Activated CD8-positive, alpha-beta T cell treated with anti-CD3 and anti-CD28 coated beads, Interleukin-2, amount 10 ng/mL, durations not matched to agents 7 days and 5 days (primary cell): ENCODE measurements around the gene GHRL. TPM values are rescaled to one million over a fixed set of nuclear protein-coding genes. Genes with fewer than 3 reads are reported as not detected.

ENCODE experiments used
- ATAC-seq: fragments of 150-1000 bp; cut with Tn5 transposase; one replicate; pipeline ENCODE4 v1.10.0; 2021; ENCODE audit warnings: moderate library complexity
- CTCF ChIA-PET: fragments of 350-600 bp; sonication (Branson Sonifier 250); formaldehyde crosslinking; loops from one replicate; lab custom pipeline; 2021; ENCODE audit warnings: antibody characterized with exemption; lab: Charles Lee
- POLR2A ChIA-PET: fragments of 350-600 bp; sonication (Branson Sonifier 250); formaldehyde crosslinking; loops from one replicate; lab custom pipeline; 2021; ENCODE audit warnings: antibody characterized with exemption; lab: Charles Lee
- DNase-seq: peaks from one replicate; pipeline ENCODE4 v3.0.0-alpha.2; 2020
- H3K27ac Mint-ChIP-seq: one replicate; pipeline ENCODE4 v1.8.0; 2021; ENCODE audit warnings: mild to moderate bottlenecking, mixed read lengths
- H3K27me3 Mint-ChIP-seq: one replicate; pipeline ENCODE4 v1.8.0; 2021; ENCODE audit warnings: low read depth, mixed read lengths
- H3K36me3 Mint-ChIP-seq: one replicate; pipeline ENCODE4 v1.8.0; 2021; ENCODE audit warnings: low read depth, mixed read lengths
- H3K4me1 Mint-ChIP-seq: one replicate; pipeline ENCODE4 v1.8.0; 2021; ENCODE audit warnings: low read depth, mixed read lengths
- H3K4me3 Mint-ChIP-seq: one replicate; pipeline ENCODE4 v1.8.0; 2021; ENCODE audit warnings: mild to moderate bottlenecking, mixed read lengths
- H3K9me3 Mint-ChIP-seq: one replicate; pipeline ENCODE4 v1.8.0; 2022; ENCODE audit warnings: mixed read lengths; ENCODE audit not compliant: insufficient read depth
- total RNA-seq, 2 experiments: library from RNA; stranded (reverse); gene quantifications; one replicate each; pipeline ENCODE4 v1.2.3, GENCODE V29; 2021

The GHRL gene
- total RNA-seq, 2 experiments from 2014 or later = 0.21 to 0.63 TPM

DNA sequence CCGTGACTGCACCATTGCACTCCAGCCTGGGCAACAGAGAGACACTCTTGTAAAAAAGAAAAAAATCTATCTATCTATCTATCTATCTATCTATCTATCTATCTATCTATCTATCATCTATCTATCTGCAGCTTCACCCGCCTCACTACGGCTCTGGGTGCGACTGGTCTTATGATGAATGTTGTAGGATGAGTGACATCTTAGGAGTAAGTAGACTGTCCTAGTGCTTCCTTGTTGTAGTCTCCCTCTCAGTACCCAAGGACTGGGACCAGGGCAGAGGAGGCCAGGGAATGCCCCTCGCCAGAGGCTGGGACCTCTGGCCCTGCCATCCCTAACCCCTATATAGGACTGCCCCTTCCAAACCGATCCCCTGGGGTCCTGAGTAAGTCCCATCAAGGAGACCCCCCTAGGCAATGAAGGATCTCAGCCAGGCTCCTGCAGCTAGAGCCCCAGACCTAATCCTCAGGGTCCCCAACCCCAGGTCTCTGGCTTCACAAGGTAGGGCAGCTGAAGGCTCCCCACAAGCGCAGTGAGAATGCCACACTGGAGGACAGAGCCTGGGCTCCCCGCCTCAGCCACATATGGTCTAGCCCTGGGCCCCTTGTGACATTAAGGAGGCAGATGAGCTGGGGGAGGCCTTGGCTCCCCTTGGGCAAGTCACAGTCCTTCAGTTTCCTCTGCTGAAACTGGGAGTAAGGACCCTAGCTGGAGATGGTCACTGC lies 29.0 kb upstream of the GHRL start:
- Mint-ChIP-seq H3K4me3 (peak overlapping the region; percentile 94), H3K27me3 (peaks cover 14% of the 10 kb centered on the region), H3K4me1 (peaks cover 21% of the 10 kb centered on the region), H3K9me3 (no peaks in the 10 kb centered on the region), H3K36me3 (peaks cover 14% of the 10 kb centered on the region), H3K27ac (peak overlapping the region; percentile 63)
- CTCF ChIA-PET = interaction anchor here (0.7 to 2.7 kb wide), 19 partner anchors 8 to 818 kb away, joined by 3 to 21 read pairs (median 4); partner anchors contain the start of genes CRELD1, EMC3 and PRRT3
- DNase-seq (no peak), ATAC-seq (no peak)
- POLR2A ChIA-PET = interaction anchor here (0.8 to 2.0 kb wide), 4 partner anchors 13 to 335 kb away, joined by 3 to 8 read pairs (median 6); partner anchors contain the start of gene EMC3

DNA sequence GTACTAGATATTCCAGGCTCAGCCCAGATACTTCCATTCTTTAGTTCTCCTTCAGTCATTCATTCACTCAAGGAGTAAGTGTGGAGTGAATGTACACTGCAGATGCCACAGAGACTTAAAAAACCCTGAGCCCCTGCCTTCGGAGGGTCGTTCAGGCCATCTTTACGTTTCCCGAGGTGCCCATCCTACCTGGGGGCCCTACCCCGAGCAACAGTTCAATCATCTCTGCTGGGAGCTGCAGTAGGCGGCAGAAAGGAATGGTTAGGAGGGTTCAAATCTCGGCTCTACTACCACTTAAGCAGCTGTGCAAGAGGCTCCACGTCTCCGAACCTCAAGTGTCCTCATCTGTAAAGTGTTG lies 27.6 kb upstream of the GHRL start:
- peaks cover 17% of the 10 kb centered on the region for H3K36me3 Mint-ChIP-seq
- ChIA-PET POLR2A (interaction anchor here (1.0 to 2.0 kb wide), 7 partner anchors 8 to 386 kb away, joined by 3 to 8 read pairs (median 4); partner anchors contain the start of genes EMC3, FANCD2 and TATDN2), CTCF (interaction anchor here (0.6 to 2.7 kb wide), 7 partner anchors 11 to 673 kb away, joined by 3 to 21 read pairs (median 3); partner anchors contain the start of genes CRELD1 and VHL)
- peak overlapping the region; percentile 91 for H3K27ac Mint-ChIP-seq
- no peaks in the 10 kb centered on the region for H3K9me3 Mint-ChIP-seq
- DNase-seq (no peak), ATAC-seq (peak; percentile 8)
- H3K4me1 Mint-ChIP-seq = peaks cover 21% of the 10 kb centered on the region
- peaks cover 7% of the 10 kb centered on the region for H3K27me3 Mint-ChIP-seq
- peak overlapping the region; percentile 94 for H3K4me3 Mint-ChIP-seq

DNA sequence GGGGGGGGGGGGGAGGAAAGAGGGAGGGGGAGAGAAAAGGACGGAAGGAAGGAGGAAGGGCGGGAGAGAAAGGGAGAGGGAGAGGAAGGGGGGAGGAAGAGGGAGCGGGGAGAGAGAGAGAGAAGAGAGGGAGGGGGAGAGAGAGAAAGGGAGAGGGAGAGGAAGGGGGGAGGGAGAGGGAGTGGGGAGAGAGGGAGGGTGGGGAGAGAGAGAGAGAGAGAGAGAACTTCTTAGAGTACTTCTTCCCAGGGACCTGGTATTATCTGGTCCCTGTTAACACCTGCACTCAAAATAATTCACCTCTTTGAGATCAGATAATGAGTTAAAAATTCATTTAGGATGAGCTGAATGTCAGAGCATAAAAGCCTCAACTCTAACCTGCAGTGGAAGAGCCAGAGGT lies 27.1 kb upstream of the GHRL start:
- no peak for ATAC-seq
- H3K4me3 Mint-ChIP-seq = peak overlapping the region; percentile 94
- peaks cover 5% of the 10 kb centered on the region for H3K27me3 Mint-ChIP-seq
- DNase-seq = no peak
- H3K9me3 Mint-ChIP-seq = no peaks in the 10 kb centered on the region
- peaks cover 21% of the 10 kb centered on the region for H3K4me1 Mint-ChIP-seq
- CTCF ChIA-PET = interaction anchor here (1.2 to 2.5 kb wide), 2 partner anchors 178 to 419 kb away, joined by 3 to 8 read pairs; partner anchors contain the start of gene VHL
- H3K27ac Mint-ChIP-seq = peak overlapping the region; percentile 91
- H3K36me3 Mint-ChIP-seq = peaks cover 20% of the 10 kb centered on the region
- POLR2A ChIA-PET = interaction anchor here (1.1 to 2.0 kb wide), 5 partner anchors 8 to 385 kb away, joined by 3 to 8 read pairs (median 5); partner anchors contain the start of gene EMC3

DNA sequence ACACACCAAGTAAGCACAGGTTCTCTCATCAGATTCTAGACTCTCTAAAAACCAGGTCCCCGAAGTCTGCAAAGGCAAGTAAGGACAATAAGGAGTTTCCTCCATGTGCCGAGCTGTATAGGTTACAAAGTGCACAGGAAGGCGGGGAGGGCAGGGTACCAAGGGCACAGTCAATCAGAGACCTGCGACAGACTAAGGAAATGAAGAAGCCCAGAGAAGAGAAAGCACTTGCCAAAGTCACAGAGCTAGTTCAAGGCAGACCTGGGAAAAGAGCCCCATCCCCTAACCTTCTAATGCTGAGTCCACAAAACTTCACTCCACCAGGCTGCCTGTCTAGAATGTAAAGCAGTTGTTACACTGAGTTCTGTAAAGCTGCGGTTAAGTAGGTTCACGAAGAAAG lies 26.5 kb upstream of the GHRL start:
- DNase-seq (no peak), ATAC-seq (no peak)
- peaks cover 26% of the 10 kb centered on the region for H3K36me3 Mint-ChIP-seq
- H3K27ac Mint-ChIP-seq = peak overlapping the region; percentile 64
- H3K27me3 Mint-ChIP-seq = peaks cover 1% of the 10 kb centered on the region
- ChIA-PET CTCF (interaction anchor here (2.5 kb wide), 1 partner anchor 420 kb away, joined by 8 read pairs; no protein-coding TSS in a partner anchor), POLR2A (no interaction called here)
- peak overlapping the region; percentile 66 for H3K4me3 Mint-ChIP-seq
- peaks cover 21% of the 10 kb centered on the region for H3K4me1 Mint-ChIP-seq
- H3K9me3 Mint-ChIP-seq = no peaks in the 10 kb centered on the region

DNA sequence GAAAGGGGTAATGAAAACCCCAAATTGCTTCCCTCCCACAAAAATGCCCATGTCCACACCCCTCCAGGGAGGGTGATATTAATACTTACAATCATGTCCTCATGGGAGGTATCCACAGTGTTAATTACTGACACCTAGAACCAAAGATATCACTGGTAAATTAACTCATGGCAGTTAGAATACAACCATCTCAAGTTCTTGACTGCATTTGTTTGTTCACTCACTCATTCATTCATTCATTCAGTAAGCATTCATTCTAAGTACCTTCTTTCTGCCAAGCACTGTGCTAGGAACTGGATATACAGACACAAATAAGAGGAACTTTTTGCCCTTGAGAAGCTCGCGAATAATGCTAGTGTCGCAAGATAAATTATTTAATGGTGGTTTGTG lies 25.2 kb upstream of the GHRL start:
- H3K27ac Mint-ChIP-seq = no peak overlapping the region
- POLR2A ChIA-PET = no interaction called here

DNA sequence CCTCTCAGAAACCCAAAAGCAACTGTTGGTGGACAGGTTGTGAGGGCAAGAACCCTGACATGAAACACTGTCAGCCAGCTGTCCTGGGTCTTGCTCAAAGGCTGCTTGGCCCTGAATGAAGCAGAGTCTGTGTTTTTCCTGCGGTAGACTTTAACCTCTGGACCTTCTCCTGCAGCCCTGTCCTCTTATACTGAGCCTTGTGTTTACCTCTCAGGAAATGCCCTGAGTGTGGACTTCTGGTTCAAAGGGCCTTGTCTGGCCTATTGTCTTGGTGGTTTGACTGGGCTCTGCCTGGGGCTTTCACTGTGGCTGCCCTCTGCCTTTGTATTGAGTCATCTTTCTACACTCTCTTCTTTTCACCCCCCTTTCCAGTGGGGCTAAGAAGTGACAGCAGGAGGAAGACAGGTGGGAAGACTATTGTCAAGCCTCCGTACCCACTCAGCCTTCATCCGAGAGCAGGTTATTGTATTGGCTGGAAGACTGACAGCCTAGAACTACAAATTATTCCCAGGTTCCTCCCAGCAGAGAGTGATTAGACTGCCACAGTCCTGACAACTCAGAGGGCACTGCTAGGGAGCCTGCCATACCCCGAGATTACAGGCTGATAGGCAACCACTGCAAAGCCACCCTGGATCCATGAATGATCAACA lies 24.7 kb upstream of the GHRL start:
- Mint-ChIP-seq H3K27me3 (no peaks in the 10 kb centered on the region), H3K9me3 (no peaks in the 10 kb centered on the region), H3K4me1 (peaks cover 21% of the 10 kb centered on the region), H3K27ac (no peak overlapping the region), H3K36me3 (peaks cover 33% of the 10 kb centered on the region), H3K4me3 (no peak overlapping the region)
- ChIA-PET POLR2A (interaction anchor here (1.5 kb wide), 1 partner anchor 304 kb away, joined by 3 read pairs; no protein-coding TSS in a partner anchor), CTCF (no interaction called here)
- no peak for DNase-seq
- no peak for ATAC-seq

More for the DNA sequence above, 25.2 kb upstream of the GHRL start:
- Mint-ChIP-seq H3K4me3 (no peak overlapping the region), H3K27me3 (no peaks in the 10 kb centered on the region), H3K36me3 (peaks cover 31% of the 10 kb centered on the region), H3K4me1 (peaks cover 21% of the 10 kb centered on the region), H3K9me3 (no peaks in the 10 kb centered on the region)
- ATAC-seq (no peak), DNase-seq (no peak)
- CTCF ChIA-PET = no interaction called here

DNA sequence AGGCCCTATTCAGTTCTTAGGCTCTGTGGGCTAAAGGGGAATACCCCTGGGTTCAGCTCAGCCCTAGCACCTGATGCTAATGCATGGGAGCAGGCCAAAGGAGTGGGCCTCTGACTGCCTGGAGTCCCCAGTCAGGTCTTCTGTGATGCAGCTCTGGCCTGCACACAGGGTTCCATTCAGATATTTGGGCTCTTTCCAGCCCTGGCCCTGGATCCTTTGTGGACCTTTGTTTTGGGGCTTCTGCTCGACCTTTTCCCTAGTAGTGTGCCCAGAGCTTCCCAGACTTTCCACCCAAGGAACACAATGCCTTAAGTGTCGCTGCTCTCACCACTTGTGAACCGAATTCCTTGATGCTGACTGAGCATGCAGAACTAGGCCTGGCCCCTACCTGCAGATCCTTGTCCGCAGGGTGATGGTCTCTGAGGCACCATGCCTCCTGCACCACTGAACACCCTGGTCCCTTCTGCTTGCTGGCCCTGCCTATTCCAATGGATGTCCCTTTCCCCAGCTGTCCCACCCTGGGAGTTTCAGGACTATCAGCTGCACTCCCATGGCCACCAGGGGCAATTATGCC lies 23.1 kb upstream of the GHRL start:
- Mint-ChIP-seq H3K36me3 (peaks cover 45% of the 10 kb centered on the region), H3K4me1 (peaks cover 14% of the 10 kb centered on the region), H3K27me3 (no peaks in the 10 kb centered on the region), H3K9me3 (no peaks in the 10 kb centered on the region), H3K4me3 (no peak overlapping the region), H3K27ac (no peak overlapping the region)
- ChIA-PET CTCF (no interaction called here), POLR2A (interaction anchor here (1.5 kb wide), 1 partner anchor 302 kb away, joined by 3 read pairs; no protein-coding TSS in a partner anchor)
- DNase-seq (no peak), ATAC-seq (no peak)

DNA sequence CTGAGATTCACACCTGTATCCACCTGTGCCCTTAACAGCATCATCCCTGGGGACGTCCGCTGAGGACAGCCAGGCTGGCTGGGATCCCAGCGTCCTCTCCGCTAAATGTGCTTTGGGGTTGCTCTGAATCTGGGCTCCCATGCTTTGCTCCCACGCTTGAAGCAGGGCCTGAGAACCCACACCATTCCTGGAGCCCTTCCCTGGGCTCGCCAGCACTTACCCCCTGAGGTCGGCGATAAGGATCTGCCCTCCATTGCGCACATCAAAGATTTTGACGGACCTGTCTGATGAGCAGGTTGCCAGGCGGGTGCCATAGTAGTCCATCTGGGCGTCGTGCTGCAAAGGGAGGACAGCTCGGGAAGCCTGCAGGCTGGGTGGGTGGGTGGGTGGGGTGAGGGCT lies 22.4 kb upstream of the GHRL start:
- Mint-ChIP-seq H3K36me3 (peaks cover 52% of the 10 kb centered on the region), H3K4me3 (no peak overlapping the region), H3K4me1 (peaks cover 14% of the 10 kb centered on the region), H3K27me3 (no peaks in the 10 kb centered on the region), H3K9me3 (no peaks in the 10 kb centered on the region), H3K27ac (no peak overlapping the region)
- ChIA-PET POLR2A (no interaction called here), CTCF (no interaction called here)
- DNase-seq = no peak
- ATAC-seq = no peak

DNA sequence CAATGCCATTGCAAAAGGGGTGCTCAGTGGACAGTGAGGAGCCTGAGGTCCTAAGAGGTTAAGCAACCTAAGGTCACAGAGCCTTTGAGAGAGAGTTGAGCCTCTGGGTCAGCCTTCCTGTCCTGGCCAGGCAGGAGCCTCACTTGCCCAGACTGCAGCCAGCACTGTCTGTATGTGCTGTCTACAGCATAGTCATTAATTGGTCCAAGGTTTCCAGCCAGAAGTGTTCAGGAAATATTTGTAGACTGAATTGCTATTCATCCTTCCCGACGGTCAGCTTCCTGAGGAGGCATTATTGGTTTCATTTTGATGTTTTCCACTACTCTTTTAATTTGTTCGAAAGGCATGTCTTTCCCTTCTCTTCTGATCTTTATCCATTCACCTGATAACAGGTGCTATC lies 20.1 kb upstream of the GHRL start:
- H3K9me3 Mint-ChIP-seq = no peaks in the 10 kb centered on the region
- POLR2A ChIA-PET = interaction anchor here (1.4 kb wide), 1 partner anchor 8 kb away, joined by 5 read pairs; the partner anchor contains the start of gene SEC13
- DNase-seq (no peak), ATAC-seq (no peak)
- no peak overlapping the region for H3K27ac Mint-ChIP-seq
- peaks cover 57% of the 10 kb centered on the region for H3K36me3 Mint-ChIP-seq
- H3K27me3 Mint-ChIP-seq = no peaks in the 10 kb centered on the region
- H3K4me1 Mint-ChIP-seq = no peaks in the 10 kb centered on the region
- CTCF ChIA-PET = interaction anchor here (2.0 kb wide), 1 partner anchor 9 kb away, joined by 4 read pairs; no protein-coding TSS in a partner anchor
- H3K4me3 Mint-ChIP-seq = no peak overlapping the region

DNA sequence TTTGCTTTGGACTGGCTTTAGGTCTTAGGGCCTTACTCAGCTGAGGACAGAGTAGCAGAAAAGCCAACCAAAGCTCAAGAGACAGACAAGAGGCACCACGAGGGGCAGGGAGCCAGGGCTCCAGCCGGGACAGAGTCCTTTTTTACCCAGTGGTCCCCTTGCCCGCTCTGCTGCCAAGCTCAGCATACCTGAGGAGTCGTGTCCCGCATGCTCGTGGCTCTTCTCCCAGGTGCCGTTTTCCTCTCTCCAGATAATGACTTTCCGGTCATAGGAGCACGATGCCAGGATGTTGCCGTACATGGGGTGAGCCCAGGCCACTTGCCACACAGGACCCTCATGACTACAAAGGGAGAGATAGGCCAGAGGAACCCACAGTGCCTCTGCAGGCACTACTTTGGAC lies 19.6 kb upstream of the GHRL start:
- CTCF ChIA-PET = interaction anchor here (0.9 kb wide), 1 partner anchor 9 kb away, joined by 3 read pairs; the partner anchor contains the start of gene SEC13
- Mint-ChIP-seq H3K4me1 (no peaks in the 10 kb centered on the region), H3K4me3 (no peak overlapping the region), H3K36me3 (peaks cover 57% of the 10 kb centered on the region), H3K9me3 (no peaks in the 10 kb centered on the region), H3K27ac (no peak overlapping the region), H3K27me3 (no peaks in the 10 kb centered on the region)
- no peak for DNase-seq
- POLR2A ChIA-PET = interaction anchor here (1.4 kb wide), 1 partner anchor 8 kb away, joined by 5 read pairs; the partner anchor contains the start of gene SEC13
- no peak for ATAC-seq

DNA sequence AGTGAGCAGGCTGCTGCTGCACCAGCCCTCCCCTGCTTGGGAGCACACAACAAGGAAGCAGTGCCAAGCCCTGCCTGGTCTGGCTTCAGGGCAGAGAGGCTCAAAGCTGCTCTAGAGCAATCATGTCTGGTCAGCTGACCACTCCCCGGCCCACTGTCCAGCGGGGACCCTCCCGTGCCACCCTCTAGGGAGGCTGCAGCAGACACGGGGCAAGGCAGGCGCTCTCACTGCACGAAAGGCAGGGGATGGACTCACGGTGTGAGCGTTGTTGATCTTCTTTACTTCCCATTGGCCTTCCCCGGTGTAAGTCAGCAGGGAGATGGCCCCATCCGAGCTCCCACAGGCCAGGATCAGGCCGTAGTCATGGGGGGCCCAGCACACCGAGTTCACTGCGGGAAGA lies 19.0 kb upstream of the GHRL start:
- H3K27ac Mint-ChIP-seq = no peak overlapping the region
- POLR2A ChIA-PET = interaction anchor here (1.4 kb wide), 1 partner anchor 9 kb away, joined by 5 read pairs; the partner anchor contains the start of gene SEC13
- no peak for ATAC-seq
- H3K27me3 Mint-ChIP-seq = no peaks in the 10 kb centered on the region
- H3K36me3 Mint-ChIP-seq = peaks cover 61% of the 10 kb centered on the region
- H3K4me3 Mint-ChIP-seq = no peak overlapping the region
- no peaks in the 10 kb centered on the region for H3K4me1 Mint-ChIP-seq
- H3K9me3 Mint-ChIP-seq = no peaks in the 10 kb centered on the region
- CTCF ChIA-PET = interaction anchor here (0.9 kb wide), 1 partner anchor 9 kb away, joined by 3 read pairs; the partner anchor contains the start of gene SEC13
- DNase-seq = no peak
